ENCODE measurements around the gene TMIGD3.

TMIGD3 gene

GRCh38 chr1:111483166-111483565 lies 20.3 kb downstream of the TMIGD3 start:
- no peak for DNase-seq
- in situ Hi-C loops (cut with HindIII; ENCODE audit: low pct_ligation_motif_present, low pct_unique_long_range_greater_than_20kb, low sequenced_read_pairs) = no loop called here

DNA sequence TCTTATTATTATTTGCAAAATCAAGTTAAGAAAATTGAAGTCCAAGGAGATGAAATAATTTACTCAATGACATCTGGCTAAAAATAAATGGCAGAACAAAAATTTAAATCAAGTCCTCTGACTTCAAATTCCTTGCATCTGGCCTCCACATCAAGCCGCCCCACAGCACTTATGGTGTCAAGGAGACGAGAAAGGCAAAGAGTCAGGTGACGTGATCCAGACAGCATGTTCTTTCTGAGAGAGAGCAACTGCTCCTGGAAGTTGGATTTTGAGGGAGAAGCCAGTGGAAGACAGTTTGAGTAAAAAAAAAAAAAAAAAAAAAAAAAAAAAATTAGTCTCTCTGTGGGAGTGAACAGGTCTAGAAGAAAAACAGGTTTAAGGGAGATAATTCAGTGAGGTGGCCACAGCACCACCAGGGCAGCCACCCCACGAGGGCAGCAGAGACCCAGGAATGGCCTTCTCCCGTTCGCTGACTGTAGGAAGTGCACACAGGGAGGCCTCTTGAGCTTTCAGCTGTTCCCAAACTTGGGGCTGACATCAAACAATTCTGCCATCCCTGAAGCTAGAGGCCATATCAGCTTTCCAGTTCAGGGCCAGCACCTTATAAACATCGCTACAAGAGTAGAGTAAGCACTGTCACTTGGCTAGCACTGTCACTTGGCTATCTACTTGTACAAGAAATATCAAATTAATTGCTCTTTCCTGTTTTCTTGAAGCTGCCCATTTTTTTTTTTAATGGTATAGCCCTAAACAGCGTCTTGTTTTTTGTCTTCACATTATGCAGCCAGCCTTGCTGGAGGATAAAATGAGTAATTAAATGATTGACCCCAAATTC lies 21.8 kb downstream of the TMIGD3 start:
- DNase-seq = peak; percentile 55
- in situ Hi-C loops (cut with HindIII; ENCODE audit: low pct_ligation_motif_present, low pct_unique_long_range_greater_than_20kb, low sequenced_read_pairs) = no loop called here

DNA sequence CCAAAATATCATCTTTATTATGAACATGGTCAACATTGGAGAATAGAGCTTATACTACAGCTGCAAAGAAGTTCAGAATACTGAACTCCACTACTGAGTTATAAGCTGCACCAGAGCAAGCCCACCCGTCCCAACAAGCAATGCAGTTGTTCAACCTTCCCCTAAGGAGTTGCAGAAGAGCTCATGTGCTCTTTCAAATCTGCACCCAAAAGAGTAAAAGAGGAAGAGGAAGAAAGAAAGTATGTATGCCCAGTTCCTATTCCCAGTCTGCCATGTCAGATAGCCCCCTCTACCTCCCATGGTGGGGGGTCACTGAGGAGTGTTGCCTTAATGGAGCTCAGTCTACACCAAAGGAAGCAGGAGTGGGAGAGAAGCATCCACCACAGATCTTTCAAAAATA lies 22.8 kb downstream of the TMIGD3 start:
- in situ Hi-C loops (cut with HindIII; ENCODE audit: low pct_ligation_motif_present, low pct_unique_long_range_greater_than_20kb, low sequenced_read_pairs) = no loop called here
- no peak for DNase-seq

GRCh38 chr1:111476761-111477309 lies 26.6 kb downstream of the TMIGD3 start:
- DNase-seq = no peak
- in situ Hi-C loops (cut with HindIII; ENCODE audit: low pct_ligation_motif_present, low pct_unique_long_range_greater_than_20kb, low sequenced_read_pairs) = no loop called here

DNA sequence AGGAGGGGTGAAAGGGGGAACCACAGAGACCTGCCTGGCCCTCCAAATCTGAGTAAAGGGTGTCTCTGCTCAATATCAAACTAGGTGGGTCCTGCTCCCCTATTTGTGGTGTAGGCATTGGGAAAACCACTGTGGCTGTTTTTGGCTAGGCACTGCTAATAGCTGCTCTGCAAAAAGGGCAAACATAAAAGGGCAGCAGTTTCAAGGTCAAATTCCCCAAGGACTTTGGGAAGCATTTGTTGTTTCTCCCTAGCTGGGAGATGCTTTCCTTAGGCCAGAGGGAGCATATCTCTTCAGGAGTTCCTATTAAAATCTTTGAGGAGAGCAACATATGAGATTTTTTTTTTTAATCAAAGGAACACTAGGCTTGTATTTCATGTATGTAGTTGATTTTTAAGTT lies 27.2 kb downstream of the TMIGD3 start:
- in situ Hi-C loops (cut with HindIII; ENCODE audit: low pct_ligation_motif_present, low pct_unique_long_range_greater_than_20kb, low sequenced_read_pairs) = no loop called here
- DNase-seq = no peak

DNA sequence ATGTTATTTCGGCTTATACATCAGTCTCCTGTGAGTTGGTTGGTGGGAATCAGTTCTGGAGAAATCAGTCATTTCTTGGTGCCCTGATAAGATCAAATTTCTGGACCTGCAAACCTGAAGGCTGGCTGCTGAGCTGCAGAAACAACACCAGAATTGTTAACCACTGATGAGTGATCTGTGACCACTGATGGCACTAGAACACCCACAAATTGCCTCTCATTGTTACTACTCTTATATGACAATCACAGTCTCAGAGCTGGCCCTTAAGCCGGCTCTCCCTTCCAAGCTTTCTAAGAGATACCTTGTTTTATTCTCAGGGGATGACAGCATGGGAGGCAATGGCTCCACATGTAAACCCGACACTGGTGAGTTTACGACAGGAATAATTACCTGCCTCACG lies 27.7 kb downstream of the TMIGD3 start:
- DNase-seq = no peak
- in situ Hi-C loops (cut with HindIII; ENCODE audit: low pct_ligation_motif_present, low pct_unique_long_range_greater_than_20kb, low sequenced_read_pairs) = no loop called here

DNA sequence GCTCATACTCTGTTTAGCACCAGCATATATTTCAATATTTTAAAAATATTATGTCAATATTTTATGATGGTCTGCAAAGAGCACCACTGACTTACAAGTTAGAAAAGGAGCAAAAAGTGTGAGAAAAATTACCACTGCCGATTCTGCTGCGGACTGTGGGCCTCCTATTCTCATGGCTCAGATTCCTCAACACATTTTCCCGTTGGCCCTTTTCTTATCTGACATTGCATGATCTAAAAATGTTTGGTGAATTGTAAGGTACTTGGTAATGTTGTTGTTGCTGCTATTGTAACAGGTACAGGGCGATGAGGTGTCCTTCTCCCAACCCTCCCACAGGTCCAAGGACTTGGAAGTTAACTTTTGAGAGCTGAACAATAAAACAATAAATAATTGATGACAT lies 28.9 kb downstream of the TMIGD3 start:
- in situ Hi-C loops (cut with HindIII; ENCODE audit: low pct_ligation_motif_present, low pct_unique_long_range_greater_than_20kb, low sequenced_read_pairs) = no loop called here
- no peak for DNase-seq

- DNase-seq = no peak
- in situ Hi-C loops (cut with HindIII; ENCODE audit: low pct_ligation_motif_present, low pct_unique_long_range_greater_than_20kb, low sequenced_read_pairs) = no loop called here
These were observed 29.3 kb downstream of the TMIGD3 start for GRCh38 chr1:111474106-111474505.

DNA sequence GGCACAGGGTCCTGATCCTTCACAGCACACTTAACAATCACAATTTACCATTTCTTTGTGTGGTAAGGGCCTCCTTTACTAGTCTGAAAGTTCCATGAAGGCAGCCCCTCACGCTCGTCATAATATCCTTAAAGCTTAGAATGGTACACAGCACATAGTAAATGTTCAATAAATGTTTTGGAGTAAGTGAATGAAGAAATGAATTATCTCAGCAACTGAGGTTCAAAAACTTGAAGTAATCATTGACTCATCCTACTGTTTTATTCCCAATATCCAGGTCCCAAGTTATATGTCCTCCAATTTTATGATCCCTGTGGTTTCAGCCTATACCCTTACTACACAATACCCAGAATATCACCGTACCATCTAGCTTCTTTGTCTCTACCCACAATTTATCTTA lies 31.9 kb downstream of the TMIGD3 start:
- DNase-seq = no peak
- in situ Hi-C loops (cut with HindIII; ENCODE audit: low pct_ligation_motif_present, low pct_unique_long_range_greater_than_20kb, low sequenced_read_pairs) = no loop called here

DNA sequence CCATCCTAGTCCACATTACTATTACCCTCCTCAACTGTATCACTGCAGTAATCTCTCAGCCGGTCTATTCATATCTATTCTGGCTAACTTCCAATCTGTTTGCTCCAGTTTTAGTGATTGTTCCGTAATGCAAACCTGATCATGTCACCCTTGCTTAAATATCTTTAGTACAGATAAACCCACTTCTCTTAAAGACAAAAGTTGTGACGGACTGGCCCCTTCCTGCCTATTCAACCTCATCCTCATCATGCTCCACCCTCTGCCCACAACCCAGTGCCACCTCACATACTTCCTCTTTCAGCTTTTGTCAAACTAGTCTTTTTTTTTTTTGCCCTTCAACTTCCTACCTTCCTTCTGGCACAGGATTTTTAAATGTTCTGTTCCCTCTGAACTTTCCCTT lies 32.4 kb downstream of the TMIGD3 start:
- in situ Hi-C loops (cut with HindIII; ENCODE audit: low pct_ligation_motif_present, low pct_unique_long_range_greater_than_20kb, low sequenced_read_pairs) = no loop called here
- DNase-seq = no peak

- DNase-seq = no peak
- in situ Hi-C loops (cut with HindIII; ENCODE audit: low pct_ligation_motif_present, low pct_unique_long_range_greater_than_20kb, low sequenced_read_pairs) = no loop called here
These were observed 32.8 kb downstream of the TMIGD3 start for GRCh38 chr1:111470596-111470995.

GRCh38 chr1:111469539-111469938 lies 33.9 kb downstream of the TMIGD3 start:
- in situ Hi-C loops (cut with HindIII; ENCODE audit: low pct_ligation_motif_present, low pct_unique_long_range_greater_than_20kb, low sequenced_read_pairs) = no loop called here
- no peak for DNase-seq

DNA sequence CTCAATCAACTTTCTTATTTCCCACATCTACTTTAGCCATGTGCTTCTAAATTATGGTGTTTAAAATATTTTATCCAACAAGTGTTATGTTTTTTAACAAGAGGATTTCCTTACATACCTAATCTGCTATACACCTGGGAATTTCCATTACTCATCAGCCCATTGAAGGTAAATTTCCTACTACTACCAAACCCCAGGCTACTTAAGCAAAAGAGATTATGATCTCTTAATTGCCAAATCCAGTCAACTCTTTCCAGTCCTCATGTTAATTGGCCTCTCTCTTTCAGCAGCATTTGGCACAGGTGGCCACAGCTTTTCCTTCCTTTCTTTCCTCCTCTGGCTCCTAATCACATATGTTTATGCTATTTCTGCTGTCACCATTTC lies 34.7 kb downstream of the TMIGD3 start:
- in situ Hi-C loops (cut with HindIII; ENCODE audit: low pct_ligation_motif_present, low pct_unique_long_range_greater_than_20kb, low sequenced_read_pairs) = no loop called here
- DNase-seq = no peak

DNA sequence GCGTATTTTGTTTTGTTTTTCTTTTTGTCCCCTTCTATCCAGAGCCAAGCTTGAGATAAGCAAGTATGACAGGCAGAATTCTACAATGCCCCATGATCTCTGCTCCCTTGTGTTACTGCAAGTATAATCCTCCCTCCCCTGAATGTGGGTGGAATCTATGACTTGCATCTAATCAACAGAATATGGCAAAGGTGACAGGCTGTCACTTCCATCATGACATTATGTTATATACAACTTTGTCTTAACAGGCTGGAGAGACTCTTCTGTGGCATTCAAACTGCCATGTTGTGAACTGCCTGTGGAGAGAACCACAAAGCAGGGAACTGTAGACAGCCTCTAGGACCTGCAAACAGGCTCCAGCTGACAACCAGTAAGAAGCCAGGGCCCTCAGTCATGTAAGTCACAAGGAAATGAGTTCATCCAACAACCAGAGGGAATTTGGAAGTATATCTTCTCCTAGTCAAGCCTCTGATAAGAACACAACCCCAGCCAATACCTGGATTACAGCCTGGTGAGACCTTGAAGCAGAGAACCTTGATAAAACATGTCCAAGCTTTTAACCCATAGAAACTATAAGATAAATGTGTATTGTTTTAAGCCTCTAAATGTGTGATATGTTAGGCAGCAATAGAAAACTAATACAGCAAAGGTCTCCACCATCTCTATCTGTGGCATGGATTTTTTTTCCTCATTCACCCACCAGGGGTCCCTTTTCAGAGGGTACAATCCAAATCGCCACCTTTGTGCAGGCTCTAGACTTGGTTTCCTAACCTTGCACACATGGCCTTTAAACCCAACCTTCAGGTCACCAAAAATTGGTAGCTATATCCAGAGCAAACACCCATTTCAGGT lies 35.3 kb downstream of the TMIGD3 start:
- in situ Hi-C loops (cut with HindIII; ENCODE audit: low pct_ligation_motif_present, low pct_unique_long_range_greater_than_20kb, low sequenced_read_pairs) = no loop called here
- DNase-seq = no peak

DNA sequence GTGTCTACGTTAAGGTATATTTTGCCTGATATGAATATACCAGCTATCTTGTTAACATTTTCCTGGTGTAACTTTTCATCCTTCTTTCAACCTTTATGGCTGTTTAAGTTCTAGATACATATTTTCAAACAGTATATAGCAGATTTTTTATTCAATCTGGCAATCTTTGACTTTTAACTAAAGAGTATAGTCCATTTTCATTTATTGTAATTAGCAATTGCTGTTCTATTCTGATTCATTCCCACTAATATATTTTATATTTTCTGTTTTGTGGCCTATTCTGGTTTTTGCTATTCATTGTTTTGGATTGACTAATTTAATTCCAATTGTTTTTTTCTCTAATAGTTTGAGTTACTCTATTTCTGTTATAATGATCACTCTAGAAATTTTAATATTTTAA lies 37.0 kb downstream of the TMIGD3 start:
- DNase-seq = no peak
- in situ Hi-C loops (cut with HindIII; ENCODE audit: low pct_ligation_motif_present, low pct_unique_long_range_greater_than_20kb, low sequenced_read_pairs) = no loop called here

DNA sequence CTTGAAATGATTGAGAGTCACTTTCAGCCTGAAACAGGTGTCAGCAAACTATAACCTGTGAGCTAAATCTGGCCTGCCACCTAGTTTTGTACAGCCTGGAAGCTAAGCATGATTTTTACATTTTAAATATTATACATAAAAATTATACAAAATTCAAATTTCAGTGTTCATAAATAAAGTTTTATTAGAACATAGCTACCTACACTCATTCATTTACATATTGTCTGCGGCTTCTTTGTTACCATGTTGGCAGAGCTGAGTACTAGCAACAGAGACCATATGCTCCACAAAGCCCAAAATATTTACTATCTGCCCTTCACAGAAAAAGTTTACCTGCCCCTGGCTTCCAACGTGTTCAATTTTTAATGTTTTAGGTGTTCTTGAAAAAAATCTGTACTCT lies 37.7 kb downstream of the TMIGD3 start:
- no peak for DNase-seq
- in situ Hi-C loops (cut with HindIII; ENCODE audit: low pct_ligation_motif_present, low pct_unique_long_range_greater_than_20kb, low sequenced_read_pairs) = no loop called here

GRCh38 chr1:111463029-111463683 lies 40.3 kb downstream of the TMIGD3 start:
- in situ Hi-C loops (cut with HindIII; ENCODE audit: low pct_ligation_motif_present, low pct_unique_long_range_greater_than_20kb, low sequenced_read_pairs) = no loop called here
- peak; percentile 85 for DNase-seq

- DNase-seq = peak; percentile 2
- in situ Hi-C loops (cut with HindIII; ENCODE audit: low pct_ligation_motif_present, low pct_unique_long_range_greater_than_20kb, low sequenced_read_pairs) = no loop called here
These were observed 40.9 kb downstream of the TMIGD3 start for GRCh38 chr1:111462370-111463028.

DNA sequence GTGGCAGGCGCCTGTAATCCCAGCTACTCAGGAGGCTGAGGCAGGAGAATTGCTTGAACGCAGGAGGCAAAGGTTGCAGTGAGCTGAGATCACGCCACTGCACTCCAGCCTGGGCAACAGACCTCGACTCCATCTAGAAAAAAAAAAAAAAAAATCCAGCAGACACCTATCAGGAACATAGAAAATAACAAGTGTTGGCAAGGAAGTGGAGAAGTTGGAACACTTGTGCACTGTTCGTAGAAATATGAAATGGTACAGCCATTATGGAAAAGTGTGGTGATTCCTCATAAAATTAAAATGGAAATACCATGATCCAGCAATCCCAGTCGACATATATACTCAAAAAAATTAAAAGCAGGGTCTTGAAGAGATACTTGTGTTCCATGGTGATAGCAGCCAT lies 41.7 kb downstream of the TMIGD3 start:
- DNase-seq = no peak
- in situ Hi-C loops (cut with HindIII; ENCODE audit: low pct_ligation_motif_present, low pct_unique_long_range_greater_than_20kb, low sequenced_read_pairs) = no loop called here

Measured in ACHN (cell line).